HL-60/S4 treated with retinoic acid at 250 ng/mL for 4 days and 3 days (cell line): ENCODE data around the gene TXNDC2.

Experiments used
- in situ Hi-C: fragments of 300-500 bp; cut with MboI; formaldehyde crosslinking; loops from 2 replicates; pipeline ENCODE4 v1.7.0; 2022; ENCODE audit warnings: low sequenced_read_pairs

TXNDC2 gene

GRCh38 chr18:9858642-9859041 is 27.1 kb upstream of the TXNDC2 start:
- in situ Hi-C loops, result no loop called here

- in situ Hi-C loops, result no loop called here
These were observed 26.5 kb upstream of the TXNDC2 start for GRCh38 chr18:9859232-9859631.

- in situ Hi-C loops, result no loop called here
These were observed 25.1 kb upstream of the TXNDC2 start for GRCh38 chr18:9860682-9861081.

DNA sequence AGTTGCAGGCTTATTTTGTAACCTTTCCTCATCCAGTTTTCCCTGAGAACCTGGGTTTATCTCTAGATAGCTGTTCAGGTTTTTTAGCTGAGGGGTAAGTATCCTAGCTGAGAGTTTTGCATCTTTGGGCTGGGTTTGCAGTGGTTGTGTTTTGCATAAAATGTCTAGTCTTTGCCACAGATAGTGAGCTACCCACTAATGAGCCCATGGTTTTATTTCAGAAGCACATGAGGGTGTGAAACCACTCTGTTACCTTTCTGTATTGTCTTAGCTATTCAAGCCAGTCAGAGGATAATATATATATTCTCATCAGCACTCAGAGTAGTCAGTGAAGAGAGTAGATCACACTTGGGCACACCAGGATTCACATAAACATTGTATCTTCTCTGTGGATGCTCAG is 24.6 kb upstream of the TXNDC2 start:
- in situ Hi-C loops, result no loop called here

DNA sequence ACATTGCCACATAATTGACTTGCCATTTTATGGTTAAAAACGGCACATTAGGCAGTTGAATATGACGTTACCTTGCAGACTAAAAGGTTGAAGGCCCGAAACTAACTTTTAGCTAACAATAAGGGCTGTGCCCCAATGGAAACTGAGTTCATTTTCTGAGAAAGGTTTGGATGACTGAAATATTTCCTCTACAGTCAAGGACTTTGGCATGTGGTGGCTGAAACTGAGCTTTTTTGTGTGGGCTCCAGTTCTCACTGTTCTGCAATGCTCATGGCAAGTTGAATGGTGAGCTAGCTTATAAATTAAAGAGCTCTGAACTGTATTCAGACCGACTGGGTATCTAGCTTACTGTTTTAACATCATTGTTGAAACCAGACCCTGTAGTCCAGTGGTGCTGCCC is 23.8 kb upstream of the TXNDC2 start:
- in situ Hi-C loops, result no loop called here

- in situ Hi-C loops, result no loop called here
These were observed 23.1 kb upstream of the TXNDC2 start for GRCh38 chr18:9862686-9863085.

GRCh38 chr18:9863282-9863681 is 22.5 kb upstream of the TXNDC2 start:
- in situ Hi-C loops, result no loop called here

GRCh38 chr18:9865764-9866490 is 19.8 kb upstream of the TXNDC2 start:
- in situ Hi-C loops, result no loop called here

DNA sequence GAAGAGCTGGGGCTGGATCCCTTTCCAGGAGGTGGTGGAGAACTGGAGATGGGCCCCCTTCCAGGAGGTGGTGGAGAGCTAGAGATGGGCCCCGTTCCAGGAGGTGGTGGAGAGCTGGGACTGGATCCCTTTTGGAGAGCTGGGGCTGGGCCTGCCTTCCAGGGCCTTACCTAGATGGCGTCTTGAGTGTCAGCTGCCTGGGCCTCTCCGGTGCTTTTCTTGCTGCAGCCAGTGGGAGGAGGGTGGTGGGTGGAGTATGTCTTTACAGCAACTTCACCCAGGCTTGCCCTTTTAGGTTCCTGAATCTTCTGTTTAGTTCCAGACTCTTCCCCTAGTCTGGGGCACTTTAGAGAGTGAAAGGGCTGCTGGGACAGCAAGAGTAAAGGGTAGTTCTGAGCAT is 19.1 kb upstream of the TXNDC2 start:
- in situ Hi-C loops, result no loop called here

DNA sequence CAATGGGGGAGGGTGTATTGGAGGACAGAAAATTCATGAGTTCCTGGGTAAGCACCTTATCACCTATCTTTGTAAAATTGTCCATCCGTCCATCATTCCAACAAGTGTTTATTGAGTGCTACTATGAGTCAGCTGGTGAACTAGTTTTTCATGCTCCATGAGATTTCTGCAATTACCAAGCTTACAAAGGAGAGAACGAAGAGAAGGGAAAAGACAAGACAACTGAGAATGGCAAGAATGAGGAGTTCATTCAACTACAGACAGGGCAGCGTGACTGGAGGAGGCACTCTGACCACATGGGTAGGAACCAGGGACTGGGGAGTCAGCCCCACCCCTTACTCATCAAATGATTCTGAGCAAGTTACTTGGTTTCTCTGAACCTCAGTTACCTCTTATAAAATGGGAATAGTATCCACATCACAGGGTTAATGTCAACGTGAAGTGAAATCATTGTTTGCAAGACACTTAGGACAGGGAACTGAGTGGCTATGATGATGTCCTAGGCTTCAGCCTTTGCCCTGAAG is 18.6 kb upstream of the TXNDC2 start:
- in situ Hi-C loops, result no loop called here

DNA sequence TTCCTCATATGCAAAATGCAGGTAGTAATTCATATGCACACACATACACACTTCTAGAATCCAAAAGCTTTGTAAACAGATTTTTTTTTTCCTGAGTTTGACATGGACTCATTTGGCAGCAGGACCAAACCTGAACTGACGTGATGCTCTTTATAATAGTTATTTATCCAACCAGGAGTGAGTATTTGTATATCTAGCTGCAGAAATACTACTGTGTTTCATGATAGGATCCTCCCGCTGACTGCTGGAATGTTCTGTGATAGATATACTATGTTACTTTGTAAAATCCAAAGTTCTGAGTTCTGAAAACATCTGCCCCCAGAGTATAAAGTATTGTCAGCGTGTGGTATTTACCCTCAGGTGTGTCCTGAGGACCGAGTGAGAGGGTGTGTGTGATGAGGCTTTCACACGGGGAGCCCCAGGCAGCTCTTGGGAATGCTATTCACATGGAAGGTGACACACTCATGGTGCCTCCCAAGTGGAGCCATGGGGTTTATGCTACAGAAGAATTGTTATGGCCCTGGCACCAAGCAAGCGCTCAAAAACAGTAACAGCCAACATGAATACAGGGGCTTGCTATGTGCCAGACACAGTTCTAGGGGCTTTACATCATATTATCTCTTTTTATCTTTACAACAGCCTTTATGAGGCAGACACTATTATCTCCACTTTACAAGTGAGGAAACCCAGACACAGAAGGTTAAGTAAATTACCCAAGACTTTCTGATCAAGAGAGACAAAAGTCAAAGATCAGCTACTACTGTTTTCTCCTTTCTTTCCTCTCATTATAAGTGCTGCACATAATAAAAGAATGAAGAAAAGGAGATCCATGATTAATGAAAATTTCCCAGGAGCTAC is 16.7 kb upstream of the TXNDC2 start:
- in situ Hi-C loops, result no loop called here

DNA sequence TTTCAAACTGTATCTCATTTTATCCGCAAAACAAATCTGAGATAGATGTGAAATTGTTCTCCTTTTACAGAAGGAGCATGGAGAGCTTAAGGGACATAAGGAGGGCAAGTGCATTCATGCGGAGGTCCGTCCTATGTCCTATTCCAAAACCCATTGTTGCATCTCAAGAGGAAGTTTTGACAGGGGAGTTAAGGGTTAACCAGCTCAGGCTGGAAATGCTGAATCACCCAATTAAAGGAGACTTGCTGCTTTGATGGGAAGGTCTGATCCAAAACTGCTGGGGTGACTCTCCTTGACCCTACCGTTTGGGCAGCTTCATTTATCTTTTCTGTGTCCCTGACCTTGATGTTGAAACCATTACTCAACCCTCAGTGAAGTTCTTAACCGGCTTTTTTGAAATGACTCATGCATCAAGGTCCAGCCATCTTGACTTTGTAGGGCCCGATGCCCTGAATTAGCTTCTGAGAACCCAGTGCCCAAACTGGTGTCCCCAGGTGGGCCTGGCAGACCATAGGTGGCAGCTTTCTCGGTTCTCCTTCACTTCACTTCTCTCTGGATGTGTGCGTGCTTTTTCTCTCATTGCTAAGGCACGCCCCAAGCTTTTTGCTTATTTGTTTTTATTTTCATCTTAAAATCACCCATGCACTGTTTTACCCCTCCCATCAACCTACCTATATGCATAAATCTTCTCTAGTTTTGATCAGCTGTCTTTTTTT is 15.9 kb upstream of the TXNDC2 start:
- in situ Hi-C loops, result no loop called here

DNA sequence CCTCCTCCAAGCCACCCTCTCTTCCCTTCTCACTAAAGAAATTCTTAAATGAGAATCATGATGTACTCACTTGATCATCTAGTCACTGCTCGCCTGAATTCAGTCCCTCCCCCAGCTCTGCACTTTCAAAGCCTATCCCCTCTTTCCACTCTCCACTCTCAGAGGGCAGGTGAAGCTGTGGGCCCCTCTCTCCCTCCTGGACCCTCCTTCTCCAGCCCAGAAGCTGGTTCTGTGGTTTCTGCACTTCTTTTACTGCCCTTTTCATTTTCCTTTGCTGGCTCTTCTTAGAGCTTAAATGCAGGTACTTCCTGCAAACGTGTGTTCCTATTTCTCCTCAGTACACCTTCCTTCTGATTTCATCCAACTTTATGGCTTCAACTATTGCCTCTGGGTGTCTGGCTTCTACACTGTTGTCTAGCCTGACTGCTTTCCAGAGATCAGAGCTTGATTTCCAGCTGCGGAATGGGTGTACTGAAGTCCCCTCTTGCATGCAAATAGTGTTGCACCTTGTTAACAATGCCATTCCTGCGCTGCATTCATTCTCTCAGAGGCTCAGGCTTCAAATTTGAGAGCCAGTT is 15.3 kb upstream of the TXNDC2 start:
- in situ Hi-C loops, result no loop called here

GRCh38 chr18:9871244-9871746 is 14.5 kb upstream of the TXNDC2 start:
- in situ Hi-C loops, result no loop called here

GRCh38 chr18:9872823-9873222 is 12.9 kb upstream of the TXNDC2 start:
- in situ Hi-C loops, result no loop called here

DNA sequence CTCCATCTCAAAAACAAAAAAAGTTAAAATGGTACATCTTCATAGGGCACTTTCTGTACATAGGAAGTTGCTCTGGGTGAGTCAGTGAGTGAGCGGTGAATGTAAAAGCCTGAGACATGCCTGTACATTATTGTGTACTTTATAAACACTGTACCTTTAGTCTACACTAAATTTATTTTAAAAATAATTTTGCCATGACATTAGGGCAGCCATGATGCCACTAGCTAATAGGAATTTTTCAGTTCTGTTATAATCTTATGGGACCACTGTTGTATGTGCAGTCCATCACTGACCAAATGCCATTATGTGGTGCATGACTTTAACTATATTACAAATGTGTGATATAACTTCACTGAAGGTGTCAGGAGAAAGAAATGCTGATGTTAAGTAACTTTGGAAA is 11.0 kb upstream of the TXNDC2 start:
- in situ Hi-C loops, result no loop called here

GRCh38 chr18:9876212-9876866 is 9.4 kb upstream of the TXNDC2 start:
- in situ Hi-C loops, result no loop called here

DNA sequence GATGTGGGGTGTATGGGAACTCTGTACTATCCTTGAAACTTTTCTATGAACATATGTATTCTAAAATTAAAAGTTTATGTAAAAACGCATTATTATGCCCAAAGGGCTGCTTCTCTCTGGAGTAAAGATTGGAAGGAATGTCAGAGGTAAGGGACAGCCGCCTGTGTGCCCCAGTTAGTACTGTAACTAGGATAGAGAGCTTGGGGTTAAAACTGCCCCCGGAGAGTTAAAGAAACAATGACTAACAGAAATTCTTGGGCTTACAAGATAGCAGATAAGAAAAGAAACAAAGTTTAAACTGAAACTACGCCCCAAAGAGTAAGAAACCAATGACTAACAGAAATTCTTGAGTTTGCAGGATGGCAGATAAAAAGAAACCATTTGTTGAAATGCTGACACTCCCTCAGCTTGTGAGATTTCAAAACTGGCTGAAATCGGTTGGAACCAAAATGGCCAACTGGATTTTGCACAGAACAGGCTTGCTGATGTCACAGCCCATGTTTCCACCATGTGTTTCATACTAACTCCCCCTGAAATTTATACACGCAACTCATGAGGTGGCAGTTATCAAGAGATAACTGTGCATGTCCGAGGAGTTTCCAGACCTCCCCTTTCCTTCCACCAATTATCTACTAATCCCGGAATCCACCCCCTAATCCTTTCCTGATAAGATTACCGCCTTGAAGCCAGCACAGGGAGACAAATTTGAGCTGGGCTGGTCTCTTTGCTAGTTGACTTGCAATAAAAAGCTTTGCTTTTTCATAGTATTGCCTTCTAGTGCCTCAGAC is 8.7 kb upstream of the TXNDC2 start:
- in situ Hi-C loops, result no loop called here

DNA sequence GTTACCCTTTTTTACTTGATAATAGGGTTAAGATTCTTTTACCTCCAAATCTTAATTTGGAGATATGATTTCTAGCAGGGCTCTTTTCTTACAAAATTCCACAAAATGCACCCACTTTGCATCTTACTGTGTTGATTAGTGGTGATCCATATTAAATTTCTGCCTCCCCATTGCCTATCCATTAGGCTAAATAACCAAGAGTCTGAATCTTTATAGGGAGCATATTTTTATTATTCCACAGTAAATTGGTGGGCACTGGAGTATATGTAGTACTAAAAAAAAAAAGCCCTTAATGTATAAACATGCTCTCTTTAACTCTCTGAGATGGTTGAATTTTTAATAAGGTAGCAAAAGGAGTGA is 8.1 kb upstream of the TXNDC2 start:
- in situ Hi-C loops, result no loop called here

- in situ Hi-C loops, result no loop called here
These were observed 7.7 kb upstream of the TXNDC2 start for GRCh38 chr18:9878095-9878494.
